Stimulated activated CD4-positive, alpha-beta T cell treated with anti-CD3 and anti-CD28 coated beads, Interleukin-15, amount 100 ng/mL, for 1 hour (primary cell): Measurements from ENCODE around the gene ACRBP.
A peak's percentile ranks its signal among the peaks of the same experiment; 100 is the strongest.
"Not testable (repeated sequence)": the region's sequence is repeated elsewhere in the genome, so short reads cannot be mapped to it uniquely, and the experiment has no call there.

Source experiments
- DNase-seq, 2 donors: peaks; one replicate each; pipeline ENCODE4 v3.0.0-alpha.2; 2020; ENCODE audit warnings: low read depth in 1 of 2, low spot score in 1 of 2

ACRBP gene

GRCh38 chr12:6615802-6616201, 31.4 kb downstream of the ACRBP start:
- DNase-seq = no peak

- DNase-seq = no peak
These were observed 32.6 kb downstream of the ACRBP start for GRCh38 chr12:6614513-6615172.

GRCh38 chr12:6613776-6614512, 33.3 kb downstream of the ACRBP start:
- DNase-seq = no peak

GRCh38 chr12:6613015-6613775, 34.0 kb downstream of the ACRBP start:
- no peak for DNase-seq

DNA sequence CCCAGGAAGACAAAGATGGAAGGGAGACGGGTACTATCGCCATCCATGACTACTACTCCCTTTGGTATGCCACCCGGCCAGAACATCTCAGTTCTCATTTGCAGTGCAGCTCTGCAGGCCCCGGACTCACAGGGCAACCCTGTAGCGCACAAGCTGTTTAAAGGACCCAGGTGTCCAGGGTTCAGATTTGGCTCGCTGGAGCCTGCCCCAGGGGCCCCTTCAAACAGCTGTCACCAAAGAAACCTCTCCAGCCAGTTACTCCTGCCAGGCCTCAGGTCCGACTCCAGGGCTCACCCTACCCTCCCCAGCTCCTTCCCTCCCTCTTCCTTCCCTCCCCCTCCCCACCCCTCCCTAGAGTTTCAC, 34.6 kb downstream of the ACRBP start:
- no peak for DNase-seq

DNA sequence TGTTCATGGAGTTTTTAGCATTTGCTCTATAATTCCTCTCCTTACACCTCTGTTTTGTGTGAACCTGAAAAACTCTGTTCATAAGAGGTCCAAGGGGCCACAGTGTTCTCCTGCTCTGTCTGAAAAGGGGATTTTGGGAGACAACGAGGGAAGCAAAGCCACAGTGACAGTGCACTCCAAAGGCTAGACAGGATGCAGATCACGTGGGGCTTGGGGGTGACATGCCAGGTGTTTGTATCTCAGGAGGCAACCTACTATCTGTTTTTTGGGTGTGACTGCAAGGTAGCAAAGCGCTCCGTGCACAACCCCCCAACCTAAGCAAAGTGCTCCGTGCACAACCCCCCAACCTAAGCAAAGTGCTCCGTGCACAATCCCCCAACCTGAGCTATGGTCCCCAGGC, 35.0 kb downstream of the ACRBP start:
- no peak for DNase-seq

- DNase-seq = peak in 1 of 2 donors; percentile 44
These were observed 38.5 kb downstream of the ACRBP start for GRCh38 chr12:6608592-6609281.

DNA sequence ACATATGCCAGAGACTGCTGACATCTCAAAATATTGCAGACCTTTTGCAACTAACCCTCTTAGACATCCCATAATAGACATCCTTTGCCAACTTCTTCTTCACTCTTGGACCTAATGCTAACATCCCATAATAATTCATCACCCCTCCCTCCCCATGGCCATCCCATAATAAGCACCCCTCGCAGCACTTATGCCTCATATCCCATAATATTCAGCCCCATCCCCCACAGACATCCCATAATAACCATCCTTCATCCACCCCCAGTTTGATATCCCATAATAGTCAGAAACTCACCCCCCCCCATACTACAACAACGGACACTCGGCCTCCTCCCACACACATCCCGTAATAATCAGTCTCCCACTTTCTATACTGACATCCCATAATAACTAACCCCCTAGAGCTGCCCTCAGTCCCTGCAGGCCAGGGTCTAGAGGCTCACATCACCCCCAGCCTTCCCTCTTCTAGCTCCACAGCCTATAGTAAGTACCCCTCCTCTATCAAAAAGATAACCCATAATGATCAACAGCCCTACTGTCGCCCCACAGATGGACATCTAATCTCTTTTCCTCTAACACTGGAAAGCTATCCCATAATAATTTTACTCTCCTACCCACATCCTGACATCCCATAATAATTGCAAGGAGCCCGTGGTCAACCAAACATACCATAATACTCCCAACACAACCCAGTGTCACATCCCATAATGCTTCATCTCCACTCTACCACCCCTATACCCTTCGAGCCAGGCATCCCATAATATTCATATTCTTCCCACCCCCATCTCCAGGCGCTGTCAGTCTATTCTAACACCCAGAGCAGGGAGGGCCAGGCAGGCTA, 39.3 kb downstream of the ACRBP start:
- no peak for DNase-seq

GRCh38 chr12:6606331-6607131, 40.7 kb downstream of the ACRBP start:
- DNase-seq = peak; percentile 37 to 55

- no peak for DNase-seq
These were observed 41.6 kb downstream of the ACRBP start for GRCh38 chr12:6605421-6606330.

DNA sequence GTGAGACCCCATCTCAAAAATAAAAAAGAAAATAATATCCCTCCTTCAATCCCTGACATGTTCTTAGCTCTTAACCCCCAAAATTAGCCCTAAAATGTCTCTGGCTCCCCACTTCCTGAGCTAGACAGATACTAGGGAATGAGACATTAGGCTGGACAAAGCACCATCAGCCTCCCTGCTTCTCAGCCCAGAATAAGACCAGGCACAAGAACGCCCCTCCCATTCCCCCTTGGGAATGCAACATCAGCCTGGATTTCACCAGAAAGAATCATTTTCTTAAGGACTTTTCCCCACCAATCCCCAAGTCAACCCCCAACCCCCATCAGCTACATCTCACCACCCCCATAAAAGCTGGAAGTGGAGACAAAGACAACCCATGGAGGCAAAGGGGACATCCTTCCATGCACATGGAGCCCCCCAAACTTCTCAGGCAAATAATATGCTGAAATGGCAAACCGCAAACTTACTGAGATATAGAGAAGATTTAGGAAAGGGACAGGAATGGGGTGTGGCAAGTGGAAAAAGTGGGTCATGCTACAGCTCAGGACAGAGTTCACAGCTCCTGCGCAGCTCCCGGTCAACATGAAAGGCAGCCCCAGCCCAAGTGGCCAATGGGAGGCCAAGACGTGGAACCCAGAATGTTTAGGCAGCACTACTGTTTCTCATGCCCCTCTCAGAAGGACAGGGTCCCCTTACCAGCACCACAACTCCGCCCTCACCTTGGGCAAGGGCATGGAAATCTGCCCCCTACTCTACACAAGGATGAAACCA, 42.8 kb downstream of the ACRBP start:
- no peak for DNase-seq

DNA sequence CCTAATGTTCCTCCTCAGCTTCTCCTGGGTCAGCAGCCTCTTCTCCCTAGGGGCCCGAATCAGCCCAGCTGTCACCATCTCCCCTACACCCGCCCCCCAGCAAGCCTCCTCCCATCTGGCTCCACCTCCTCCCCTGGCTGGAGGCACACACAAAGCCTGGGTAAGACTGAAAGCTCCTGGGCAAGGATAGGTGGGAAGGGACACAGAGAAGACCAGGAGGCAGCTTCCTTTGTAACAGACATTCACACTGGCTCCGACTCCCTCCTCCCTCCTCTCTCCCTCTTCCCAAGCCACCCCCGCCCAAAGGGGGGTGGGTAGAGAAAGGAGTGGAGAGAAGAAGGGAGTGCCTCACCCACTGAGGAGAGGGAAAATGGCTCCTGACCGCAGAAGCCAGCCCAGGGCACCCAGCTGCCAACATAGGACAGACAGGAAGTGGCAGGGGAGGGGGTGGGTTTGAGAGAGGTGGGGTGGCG, 44.1 kb downstream of the ACRBP start:
- DNase-seq = no peak

GRCh38 chr12:6602526-6602925, 44.7 kb downstream of the ACRBP start:
- DNase-seq = no peak

DNA sequence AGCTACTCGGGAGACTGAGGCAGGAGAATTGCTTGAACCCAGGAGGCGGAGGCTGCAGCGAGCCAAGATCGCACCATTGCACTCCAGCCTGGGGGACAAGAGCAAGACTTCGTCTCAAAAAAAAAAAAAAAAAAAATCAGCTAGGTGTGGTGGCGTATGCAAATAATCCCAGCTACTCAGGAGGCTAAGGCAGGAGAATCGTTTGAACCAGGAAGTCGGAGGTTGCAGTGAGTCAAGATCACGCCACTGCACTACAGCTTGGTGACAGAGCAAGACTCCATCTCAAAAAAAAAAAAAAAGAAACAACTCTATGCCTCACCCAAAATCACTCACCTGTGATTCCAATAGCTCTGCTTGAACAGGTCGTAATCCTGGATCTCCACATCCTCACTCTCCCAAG, 51.6 kb downstream of the ACRBP start:
- DNase-seq = not testable (repeated sequence)

GRCh38 chr12:6592087-6592486, 55.1 kb downstream of the ACRBP start:
- no peak for DNase-seq
